ENCODE results near the gene SARNP. TPM values are rescaled to one million over a fixed set of nuclear protein-coding genes. Genes with fewer than 3 reads are reported as not detected.
"Not testable (repeated sequence)": the region's sequence is repeated elsewhere in the genome, so short reads cannot be mapped to it uniquely, and the experiment has no call there.

Gene SARNP, protein sequence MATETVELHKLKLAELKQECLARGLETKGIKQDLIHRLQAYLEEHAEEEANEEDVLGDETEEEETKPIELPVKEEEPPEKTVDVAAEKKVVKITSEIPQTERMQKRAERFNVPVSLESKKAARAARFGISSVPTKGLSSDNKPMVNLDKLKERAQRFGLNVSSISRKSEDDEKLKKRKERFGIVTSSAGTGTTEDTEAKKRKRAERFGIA
- 53.6 and 56.6 TPM in 2 replicates for total RNA-seq

DNA sequence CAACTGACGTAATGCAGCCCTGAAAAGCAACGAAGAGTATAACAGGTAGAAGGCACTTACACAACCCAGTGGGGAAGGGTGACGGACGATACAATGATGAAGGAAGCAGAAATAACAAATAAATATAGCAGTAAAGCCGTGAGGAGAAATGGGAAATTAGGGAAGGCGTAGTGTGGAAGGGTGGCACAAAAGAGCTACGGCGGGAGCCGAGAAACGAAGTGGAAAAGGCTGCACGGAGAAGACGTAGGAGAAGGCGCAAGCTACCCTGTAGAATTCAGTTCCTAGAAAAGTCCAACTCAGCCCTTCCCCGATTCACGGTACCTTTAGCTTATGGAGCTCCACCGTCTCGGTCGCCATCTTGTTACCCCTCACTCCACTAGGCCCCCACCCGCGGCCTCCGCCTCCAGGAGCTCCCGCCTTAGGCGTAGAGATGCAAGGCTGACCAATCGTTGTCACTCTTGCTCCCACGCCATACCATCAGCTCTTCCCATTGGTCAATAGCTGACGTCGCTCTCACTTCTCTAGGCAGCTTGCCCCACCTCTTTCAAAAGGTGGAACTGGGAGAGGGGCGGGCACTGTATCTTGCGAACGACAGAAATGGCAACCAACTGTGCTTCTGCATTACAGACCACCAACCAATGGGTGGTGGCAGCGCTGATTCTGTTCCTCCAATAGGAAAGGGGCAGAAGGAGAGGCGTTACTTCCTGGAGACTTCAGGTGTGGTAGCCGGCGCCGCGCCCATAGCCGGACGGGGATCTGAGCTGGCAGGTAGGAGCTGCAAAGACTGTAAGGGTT lies at the start of gene SARNP, which contains the start of gene ORMDL2:
Gene SARNP (minus strand): TSS at position 380 of the 795 bp plus-strand sequence. CDS start 23 bp downstream, at position 357.
Gene ORMDL2 (plus strand): TSS at position 697 of the 795 bp plus-strand sequence. CDS start 959 bp downstream, outside the sequence.
- H3K4me3 ChIP-seq (ENCODE audit: insufficient read depth, low read length): peak within 1 kb of the TSS; percentile 89
- DNase-seq (ENCODE audit: insufficient read length, low spot score, missing footprints): peak; percentile 97
- H3K36me3 ChIP-seq (ENCODE audit: insufficient read depth, low read length): peaks cover 49% of the 10 kb centered on the region
- H3K27me3 ChIP-seq (ENCODE audit: insufficient read depth, low read length): no peaks in the 10 kb centered on the region
- H4K20me1 ChIP-seq (ENCODE audit: insufficient read depth, low read length): peaks cover 25% of the 10 kb centered on the region
- no peaks in the 10 kb centered on the region for H3K9me3 ChIP-seq (ENCODE audit: low read depth, low read length)
- H3K4me1 ChIP-seq (ENCODE audit: insufficient read depth, low read length): peaks cover 25% of the 10 kb centered on the region
- H3K79me2 ChIP-seq (ENCODE audit: insufficient read depth, low read length): peaks cover 67% of the 10 kb centered on the region
- peak within 1 kb of the TSS; percentile 90 for H2AFZ ChIP-seq (ENCODE audit: low read length)
- peak within 1 kb of the TSS; percentile 83 for H3K27ac ChIP-seq (ENCODE audit: low read depth, low read length)
- H3K4me2 ChIP-seq (ENCODE audit: insufficient read depth, low read length): peak within 1 kb of the TSS; percentile 98
- TF ChIP-seq, protein P1, sequence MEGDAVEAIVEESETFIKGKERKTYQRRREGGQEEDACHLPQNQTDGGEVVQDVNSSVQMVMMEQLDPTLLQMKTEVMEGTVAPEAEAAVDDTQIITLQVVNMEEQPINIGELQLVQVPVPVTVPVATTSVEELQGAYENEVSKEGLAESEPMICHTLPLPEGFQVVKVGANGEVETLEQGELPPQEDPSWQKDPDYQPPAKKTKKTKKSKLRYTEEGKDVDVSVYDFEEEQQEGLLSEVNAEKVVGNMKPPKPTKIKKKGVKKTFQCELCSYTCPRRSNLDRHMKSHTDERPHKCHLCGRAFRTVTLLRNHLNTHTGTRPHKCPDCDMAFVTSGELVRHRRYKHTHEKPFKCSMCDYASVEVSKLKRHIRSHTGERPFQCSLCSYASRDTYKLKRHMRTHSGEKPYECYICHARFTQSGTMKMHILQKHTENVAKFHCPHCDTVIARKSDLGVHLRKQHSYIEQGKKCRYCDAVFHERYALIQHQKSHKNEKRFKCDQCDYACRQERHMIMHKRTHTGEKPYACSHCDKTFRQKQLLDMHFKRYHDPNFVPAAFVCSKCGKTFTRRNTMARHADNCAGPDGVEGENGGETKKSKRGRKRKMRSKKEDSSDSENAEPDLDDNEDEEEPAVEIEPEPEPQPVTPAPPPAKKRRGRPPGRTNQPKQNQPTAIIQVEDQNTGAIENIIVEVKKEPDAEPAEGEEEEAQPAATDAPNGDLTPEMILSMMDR (IDR thresholded peaks at IDR 0.05; ENCODE audit: extremely low read depth, low read depth, low read length): no peak

DNA sequence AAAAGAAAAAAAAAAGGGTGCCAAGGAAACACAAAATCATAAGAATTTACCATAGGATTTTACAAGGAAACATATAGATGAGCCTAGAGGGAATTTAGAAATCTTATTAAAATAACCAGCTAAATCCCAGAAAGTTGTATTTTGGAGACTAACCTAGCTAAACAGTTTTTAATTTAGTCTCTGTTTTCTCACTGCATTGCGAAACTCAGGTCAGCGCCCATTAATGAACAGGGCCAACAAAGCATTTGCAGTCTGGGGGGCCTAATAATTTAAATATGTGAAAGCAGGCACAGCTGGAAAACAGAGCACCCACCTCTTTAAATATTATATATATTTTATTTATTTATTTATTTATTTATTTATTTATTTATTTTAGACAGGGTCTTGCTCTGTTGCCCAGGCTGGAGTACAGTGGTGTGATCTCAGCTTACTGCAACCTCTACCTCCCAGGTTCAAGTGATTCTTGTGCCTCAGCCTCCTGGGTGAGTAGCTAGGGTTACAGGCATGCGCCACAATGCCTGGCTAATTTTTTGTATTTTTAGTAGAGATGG lies 49.0 kb upstream of the SARNP start:
- H3K4me2 ChIP-seq (ENCODE audit: insufficient read depth, low read length); H3K36me3 ChIP-seq (ENCODE audit: insufficient read depth, low read length); H3K27me3 ChIP-seq (ENCODE audit: insufficient read depth, low read length); H3K27ac ChIP-seq (ENCODE audit: low read depth, low read length); H2AFZ ChIP-seq (ENCODE audit: low read length); H3K4me3 ChIP-seq (ENCODE audit: insufficient read depth, low read length); H3K9me3 ChIP-seq (ENCODE audit: low read depth, low read length); DNase-seq (ENCODE audit: insufficient read length, low spot score, missing footprints); H3K79me2 ChIP-seq (ENCODE audit: insufficient read depth, low read length); H4K20me1 ChIP-seq (ENCODE audit: insufficient read depth, low read length); H3K4me1 ChIP-seq (ENCODE audit: insufficient read depth, low read length): not testable (repeated sequence)

DNA sequence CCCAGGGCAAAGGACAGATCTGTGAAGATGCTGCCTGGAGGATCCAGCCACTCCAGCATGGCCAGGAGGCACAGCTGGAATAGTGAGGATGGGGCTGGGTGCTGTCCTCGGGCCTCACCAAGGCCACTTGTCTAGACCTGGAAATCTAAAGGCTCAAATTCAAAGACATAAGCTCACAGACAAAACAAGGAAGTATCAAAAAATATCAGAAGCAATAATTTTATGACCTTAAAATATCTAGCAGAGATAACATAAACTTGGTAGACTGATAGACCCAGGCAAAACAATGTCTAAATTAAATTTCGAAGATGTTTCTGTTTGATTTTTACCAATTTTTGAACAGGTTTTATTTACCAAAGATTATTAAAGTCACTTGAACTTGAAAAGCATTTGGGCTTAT lies 47.8 kb upstream of the SARNP start:
- H3K4me1 ChIP-seq (ENCODE audit: insufficient read depth, low read length): no peaks in the 10 kb centered on the region
- H4K20me1 ChIP-seq (ENCODE audit: insufficient read depth, low read length): no peaks in the 10 kb centered on the region
- H3K27me3 ChIP-seq (ENCODE audit: insufficient read depth, low read length): no peaks in the 10 kb centered on the region
- no peaks in the 10 kb centered on the region for H3K36me3 ChIP-seq (ENCODE audit: insufficient read depth, low read length)
- no peak overlapping the region for H3K27ac ChIP-seq (ENCODE audit: low read depth, low read length)
- TF ChIP-seq, protein P1 (IDR thresholded peaks at IDR 0.05; ENCODE audit: extremely low read depth, low read depth, low read length): no peak
- H3K79me2 ChIP-seq (ENCODE audit: insufficient read depth, low read length): no peaks in the 10 kb centered on the region
- no peak for DNase-seq (ENCODE audit: insufficient read length, low spot score, missing footprints)
- H3K9me3 ChIP-seq (ENCODE audit: low read depth, low read length): no peaks in the 10 kb centered on the region
- H3K4me2 ChIP-seq (ENCODE audit: insufficient read depth, low read length): no peak overlapping the region
- H2AFZ ChIP-seq (ENCODE audit: low read length): no peak overlapping the region
- H3K4me3 ChIP-seq (ENCODE audit: insufficient read depth, low read length): no peak overlapping the region

DNA sequence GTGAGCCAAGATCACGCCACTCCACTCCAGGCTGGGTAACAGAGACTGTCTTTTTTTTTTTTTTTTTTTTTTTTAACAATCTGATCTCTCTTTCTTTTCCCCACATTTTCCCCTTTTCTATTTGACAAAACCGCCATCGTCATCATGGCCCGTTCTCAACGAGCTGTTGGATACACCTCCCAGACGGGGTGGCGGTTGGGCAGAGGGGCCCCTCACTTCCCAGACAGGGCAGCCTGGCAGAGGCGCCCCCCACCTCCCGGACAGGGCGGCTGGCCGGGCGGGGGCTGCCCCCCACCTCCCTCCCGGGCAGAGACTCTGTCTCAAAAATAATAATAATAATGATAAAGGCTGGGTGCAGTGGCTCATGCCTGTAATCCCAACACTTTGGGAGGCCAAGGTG lies 45.4 kb upstream of the SARNP start:
- not testable (repeated sequence) for H3K27me3 ChIP-seq (ENCODE audit: insufficient read depth, low read length); H3K9me3 ChIP-seq (ENCODE audit: low read depth, low read length); H3K4me2 ChIP-seq (ENCODE audit: insufficient read depth, low read length); H4K20me1 ChIP-seq (ENCODE audit: insufficient read depth, low read length); H3K36me3 ChIP-seq (ENCODE audit: insufficient read depth, low read length); H3K27ac ChIP-seq (ENCODE audit: low read depth, low read length); DNase-seq (ENCODE audit: insufficient read length, low spot score, missing footprints); H2AFZ ChIP-seq (ENCODE audit: low read length); H3K4me3 ChIP-seq (ENCODE audit: insufficient read depth, low read length); H3K4me1 ChIP-seq (ENCODE audit: insufficient read depth, low read length); H3K79me2 ChIP-seq (ENCODE audit: insufficient read depth, low read length)
